LoVo (cell line): ENCODE measurements around the gene ZP1.

ENCODE experiments used
- DNase-seq: peaks from one replicate; pipeline ENCODE4 v3.0.0-alpha.2; 2016; ENCODE audit warnings: low spot score

Gene ZP1

DNA sequence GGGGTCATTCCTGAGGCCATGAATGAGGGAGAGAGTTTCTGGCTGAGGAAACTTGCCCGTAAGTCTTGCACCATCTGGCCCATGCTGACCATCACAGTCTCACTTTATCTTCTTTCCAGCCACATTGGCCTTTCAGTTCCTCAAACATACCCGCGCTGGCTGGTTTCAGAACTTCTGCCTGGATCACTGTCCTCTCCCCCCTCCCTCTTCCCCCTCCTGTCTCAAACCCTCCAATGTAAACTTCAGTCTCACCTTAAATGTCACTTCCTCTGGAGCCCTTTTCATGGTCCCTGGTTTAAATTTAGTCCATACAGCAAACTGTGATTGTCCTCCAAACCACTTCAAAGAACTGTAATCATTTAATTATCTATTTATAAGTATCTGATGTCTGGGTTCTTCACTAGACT is 42.9 kb downstream of the ZP1 start:
- DNase-seq, result no peak

DNA sequence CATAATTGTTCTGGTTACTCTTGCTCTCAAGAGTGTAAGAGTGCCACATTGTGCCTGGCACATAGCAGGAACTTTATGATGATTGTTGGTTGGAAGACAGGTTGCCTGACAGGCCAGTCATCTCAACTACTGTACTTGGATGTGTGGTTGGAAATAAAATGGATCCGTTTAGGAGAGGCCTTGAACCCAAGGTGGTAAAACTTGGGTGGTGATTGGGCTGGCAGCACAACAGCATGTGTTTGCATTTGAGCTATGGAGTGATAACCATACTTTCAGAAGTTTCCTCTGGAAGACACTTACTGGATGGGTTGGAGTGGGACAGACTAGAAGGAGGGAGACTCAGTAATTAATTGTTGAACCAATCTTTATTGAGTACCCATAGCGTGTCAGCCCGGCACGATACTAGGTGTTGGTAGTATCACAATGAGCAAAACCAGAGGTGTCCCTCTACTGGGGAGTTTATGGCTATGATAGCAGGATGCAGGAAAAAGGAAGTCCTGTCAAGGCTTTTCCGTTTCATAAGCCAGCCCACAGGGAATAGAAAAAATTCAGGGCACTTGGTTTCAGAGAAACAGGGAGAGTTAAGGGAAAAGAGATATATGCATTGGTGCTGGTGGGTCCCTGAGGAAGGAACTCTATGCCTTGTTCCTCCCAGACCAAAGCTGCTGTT is 43.5 kb downstream of the ZP1 start:
- DNase-seq, result no peak

GRCh38 chr11:60912223-60912850 is 45.0 kb downstream of the ZP1 start:
- no peak for DNase-seq

- no peak for DNase-seq
Observed at GRCh38 chr11:60912851-60913528, 45.6 kb downstream of the ZP1 start.

DNA sequence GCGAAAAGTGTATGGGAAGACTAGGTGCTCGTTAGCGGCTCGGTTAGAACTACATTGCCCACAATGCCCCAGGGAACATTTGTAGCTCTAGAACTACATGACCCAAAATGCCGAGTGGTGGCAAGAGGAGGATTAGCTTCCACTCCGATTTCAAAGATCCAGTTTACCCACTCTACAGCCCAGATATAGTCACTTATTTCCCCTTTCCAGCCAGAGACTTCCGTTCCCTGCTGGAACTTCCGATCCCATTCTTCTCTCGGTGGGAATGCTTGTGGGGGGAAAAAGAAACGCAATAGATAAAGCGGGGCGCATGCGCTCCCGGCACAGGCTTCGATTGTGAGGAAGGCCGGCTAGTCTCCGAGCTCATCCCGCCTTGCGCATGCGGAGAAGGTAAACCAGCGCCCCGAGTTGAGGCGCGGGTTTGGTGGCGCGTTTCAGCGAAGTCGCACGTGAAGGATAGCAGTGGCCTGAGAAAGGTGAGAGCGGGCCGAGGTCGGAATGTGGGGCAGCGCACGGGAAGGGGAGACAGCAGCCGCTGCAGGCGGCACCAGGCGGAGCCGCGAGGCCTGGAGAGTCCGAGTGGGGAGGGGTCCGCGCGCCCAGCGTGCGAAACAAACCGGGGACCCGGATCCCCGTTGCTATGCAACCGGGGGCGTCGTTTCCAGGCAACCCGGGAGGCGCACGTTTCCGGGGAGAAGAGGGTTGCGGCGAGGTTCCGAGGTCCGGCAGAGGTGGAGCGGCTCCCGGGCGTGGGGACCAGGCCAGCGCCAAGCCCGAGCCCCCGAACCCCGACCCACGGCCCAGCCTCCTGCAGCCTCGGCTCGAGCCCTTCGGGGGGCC is 46.7 kb downstream of the ZP1 start, which contains the start of gene TMEM109:
Gene TMEM109, plus strand, starts transcription at position 366 of the 840 bp plus-strand sequence. CDS start 5,536 bp downstream, outside the sequence.
- peak; percentile 92 for DNase-seq

DNA sequence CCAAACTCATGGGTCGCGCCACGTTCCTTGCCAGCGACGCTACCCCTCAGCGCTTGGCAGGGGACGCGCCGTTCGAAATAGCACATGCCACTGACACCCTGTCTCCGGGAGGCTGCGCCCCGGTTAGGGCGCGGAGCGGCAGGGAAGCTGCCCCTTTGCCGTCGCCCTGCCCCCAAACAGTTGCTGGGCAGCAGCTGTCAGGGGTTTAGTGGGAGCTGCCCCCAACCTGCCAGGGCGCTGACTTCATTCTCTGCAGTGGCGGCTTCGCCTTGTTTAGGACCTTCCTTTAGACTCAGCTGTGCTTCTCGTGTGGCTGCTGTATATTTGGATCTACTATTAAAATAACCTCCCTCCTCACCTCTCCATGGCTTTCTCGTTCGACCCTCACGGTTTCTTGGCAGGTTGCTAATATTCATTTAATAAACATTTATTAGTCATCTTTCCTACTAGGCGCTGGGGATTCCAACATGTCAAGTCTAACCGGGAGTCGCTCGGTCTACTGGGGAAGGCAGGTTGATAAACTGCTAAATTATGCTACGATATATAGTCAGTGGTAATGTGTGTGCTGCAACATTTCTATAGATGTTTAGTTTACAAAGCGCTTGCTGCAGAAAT is 47.4 kb downstream of the ZP1 start:
- DNase-seq, result no peak

DNA sequence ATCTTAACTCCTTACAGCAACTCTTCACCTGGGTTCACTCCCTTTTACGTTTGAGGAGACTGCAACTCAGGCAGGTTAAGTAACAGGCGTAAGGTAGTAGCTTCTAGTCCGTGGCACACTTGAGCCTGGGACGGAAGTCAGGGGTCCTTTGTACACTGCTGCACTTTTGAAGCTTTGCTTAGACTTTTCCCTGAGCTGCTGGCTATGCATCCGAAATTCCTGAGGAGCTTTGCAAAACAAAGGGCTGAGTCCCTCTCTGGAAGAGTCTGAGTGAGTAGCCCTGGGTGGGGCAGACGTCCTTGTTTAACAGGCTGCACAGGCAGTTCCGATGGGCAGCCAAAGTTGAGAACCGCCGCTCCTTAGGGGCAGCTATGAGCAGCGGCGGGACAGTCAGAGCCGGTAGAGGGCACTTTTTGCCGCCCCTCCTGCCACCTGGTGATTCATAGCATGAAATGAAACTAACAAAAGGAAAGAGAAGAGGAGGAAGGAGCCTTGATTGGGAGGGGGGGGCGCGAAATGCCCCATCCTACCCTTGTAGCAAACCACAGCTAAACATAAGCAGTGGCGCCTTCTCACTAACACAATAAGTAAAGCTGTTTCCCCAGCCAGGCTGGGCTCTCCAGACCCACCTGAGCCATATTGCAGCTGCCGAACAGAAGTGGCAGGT is 48.0 kb downstream of the ZP1 start:
- DNase-seq, result peak; percentile 67

DNA sequence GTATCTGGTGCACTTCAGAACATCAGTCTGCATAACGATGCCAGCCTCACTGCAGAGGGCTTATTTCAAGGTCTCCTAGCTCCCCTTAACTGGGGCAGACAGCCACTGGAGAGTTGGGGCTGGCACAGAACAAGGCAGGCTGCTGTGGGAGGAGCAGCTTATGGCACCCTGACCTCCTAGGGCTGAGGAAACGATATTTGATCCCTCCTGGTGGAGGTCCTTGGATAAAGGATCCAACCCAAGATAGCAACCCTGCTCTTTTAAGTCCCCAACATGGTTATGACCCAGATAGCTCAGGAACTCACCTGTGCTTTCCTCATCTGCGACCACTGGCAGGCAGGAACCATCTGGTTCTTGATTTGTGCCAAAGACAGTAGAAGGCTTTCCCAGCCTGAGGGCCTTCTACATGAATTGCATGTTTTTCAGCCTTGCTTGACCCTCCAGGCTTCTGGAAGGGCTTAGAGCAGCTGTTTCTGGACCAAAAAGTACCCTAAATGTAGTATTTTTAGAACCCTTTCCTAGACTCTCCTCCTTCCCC is 49.4 kb downstream of the ZP1 start:
- no peak for DNase-seq

DNA sequence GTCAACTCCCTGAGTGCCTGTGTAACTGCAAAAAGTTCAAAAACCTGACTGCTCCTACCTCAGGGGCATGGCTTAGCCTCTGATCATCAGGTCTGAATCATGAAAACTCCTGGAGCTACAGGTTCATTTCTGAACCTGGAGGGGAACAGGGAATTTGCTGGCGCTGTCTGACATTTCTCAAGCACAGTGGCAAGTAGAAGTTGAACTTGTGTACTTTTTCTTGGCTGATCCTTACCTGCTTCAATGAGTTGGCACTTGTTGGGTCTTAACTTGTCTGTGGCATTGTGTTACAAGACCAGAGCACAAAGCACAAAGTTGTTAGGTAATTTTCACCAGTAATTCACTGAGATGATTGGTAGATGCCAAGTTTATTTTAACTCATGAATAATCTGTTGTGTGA is 49.9 kb downstream of the ZP1 start:
- DNase-seq, result no peak

- DNase-seq, result no peak
Observed at GRCh38 chr11:60918251-60918938, 51.1 kb downstream of the ZP1 start.

GRCh38 chr11:60918939-60919265 is 51.6 kb downstream of the ZP1 start:
- no peak for DNase-seq

DNA sequence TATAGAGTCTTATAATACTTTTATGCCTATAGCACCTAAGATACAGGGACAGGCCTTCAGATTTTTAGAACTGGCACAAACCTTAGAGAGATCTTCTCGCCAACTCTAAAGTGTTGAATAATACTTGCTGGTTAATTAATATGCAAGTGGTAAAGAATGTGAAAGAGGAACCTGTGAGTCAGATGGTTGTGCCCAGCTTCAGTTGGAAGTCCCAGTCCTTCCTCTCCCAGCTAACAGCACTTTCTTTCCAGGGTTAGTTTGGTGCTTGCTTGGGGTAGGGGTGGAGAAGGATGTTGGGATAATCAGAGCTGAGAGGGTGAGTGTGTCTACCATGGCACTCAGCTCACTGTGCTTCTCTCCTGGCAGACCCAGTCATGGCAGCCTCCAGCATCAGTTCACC is 52.0 kb downstream of the ZP1 start:
- no peak for DNase-seq

DNA sequence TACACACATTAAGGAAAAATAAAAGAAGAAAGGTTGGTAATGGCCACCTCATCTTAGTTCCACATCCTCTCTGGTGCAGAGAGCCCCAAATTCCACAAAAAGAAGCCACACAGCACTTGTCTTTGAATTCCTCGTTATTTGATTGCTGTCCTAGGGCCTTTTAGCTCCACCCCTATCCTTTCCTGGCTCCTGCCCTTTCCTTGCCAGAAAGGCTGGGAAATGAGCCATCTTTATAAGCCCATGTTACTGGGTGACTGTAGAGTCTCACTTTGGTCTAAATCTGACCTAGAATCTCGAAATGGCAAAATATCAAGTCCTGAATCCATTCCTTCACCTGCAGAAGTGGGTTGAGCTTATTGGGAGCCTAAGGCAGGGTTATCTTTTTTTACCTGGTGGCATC is 52.6 kb downstream of the ZP1 start:
- no peak for DNase-seq

GRCh38 chr11:60921259-60921658 is 53.9 kb downstream of the ZP1 start:
- no peak for DNase-seq

- no peak for DNase-seq
Observed at GRCh38 chr11:60921777-60922335, 54.5 kb downstream of the ZP1 start.

DNA sequence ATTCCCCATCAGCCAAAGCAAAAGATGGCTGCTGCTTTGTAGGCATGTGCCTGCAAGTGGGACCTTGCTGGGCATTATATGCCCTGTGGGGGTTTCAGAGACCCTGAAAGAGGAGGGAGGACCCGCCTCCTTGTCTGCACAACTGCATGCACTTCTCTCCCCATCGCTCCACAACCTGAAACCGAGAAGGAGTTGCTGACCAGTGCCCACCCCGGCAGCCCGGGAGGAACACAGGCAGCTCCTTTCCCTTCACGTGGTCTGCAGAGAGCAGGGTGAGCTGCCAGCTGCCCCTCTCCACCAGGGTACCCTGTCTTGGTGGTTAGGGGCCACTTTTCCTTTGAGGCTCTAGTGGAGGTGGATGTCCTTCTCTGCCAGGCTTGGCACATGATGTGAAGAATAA is 55.6 kb downstream of the ZP1 start:
- no peak for DNase-seq

GRCh38 chr11:60923326-60923725 is 56.0 kb downstream of the ZP1 start:
- DNase-seq, result no peak

- no peak for DNase-seq
Observed at GRCh38 chr11:60923800-60924109, 56.4 kb downstream of the ZP1 start.

DNA sequence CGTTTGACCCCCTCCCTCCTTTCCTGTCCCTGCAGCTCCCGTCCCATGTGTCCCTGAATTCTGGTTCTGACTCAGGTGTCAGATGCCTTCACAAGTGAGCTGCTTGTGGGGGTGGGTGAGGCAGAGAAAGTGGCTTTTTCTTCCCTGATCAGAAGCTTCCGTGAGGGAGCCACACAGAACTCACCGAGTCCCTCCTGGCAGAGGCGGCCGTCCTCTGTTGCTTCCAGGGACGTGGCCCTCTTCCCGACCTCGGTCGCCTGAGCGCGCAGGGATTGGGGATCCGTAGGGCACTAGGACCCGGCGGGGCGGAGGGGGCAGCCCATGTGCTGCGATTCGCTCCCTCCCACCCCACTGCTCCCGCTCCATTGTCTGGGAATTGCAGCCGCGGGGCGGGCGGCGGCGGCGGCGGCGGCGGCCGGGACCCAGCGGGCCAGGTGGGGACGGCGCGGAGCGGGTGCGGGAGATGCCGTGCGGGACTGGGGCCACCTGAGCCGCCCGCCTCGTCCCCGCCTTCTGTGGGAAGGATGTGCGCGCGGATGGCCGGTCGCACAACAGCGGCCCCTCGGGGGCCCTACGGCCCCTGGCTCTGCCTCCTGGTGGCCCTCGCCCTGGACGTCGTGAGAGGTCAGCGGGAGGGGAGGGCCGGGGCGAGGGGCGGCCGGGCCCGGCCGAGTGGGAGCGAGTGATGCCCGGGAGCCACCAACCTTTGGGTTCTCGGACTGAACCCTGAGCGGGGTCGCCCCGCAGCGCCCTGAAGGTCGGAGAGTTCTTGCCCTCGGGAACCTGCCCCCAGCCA is 57.0 kb downstream of the ZP1 start, which contains the start of gene TMEM132A:
Gene TMEM132A, plus strand, starts transcription at position 351 of the 796 bp plus-strand sequence. Its CDS starts 174 bp downstream, at position 525.
- DNase-seq, result peak; percentile 82
